GM21381 (cell line): ENCODE results near the gene TMEM139.
"Not testable (repeated sequence)": the region's sequence is repeated elsewhere in the genome, so short reads cannot be mapped to it uniquely, and the experiment has no call there.

ENCODE experiments used
- ATAC-seq: cut with Tn5 transposase; IDR thresholded peaks from one replicate; pipeline ENCODE4 v1.9.1; 2021; ENCODE audit warnings: mild to moderate bottlenecking, moderate library complexity; ENCODE audit not compliant: unreplicated experiment

Gene TMEM139

DNA sequence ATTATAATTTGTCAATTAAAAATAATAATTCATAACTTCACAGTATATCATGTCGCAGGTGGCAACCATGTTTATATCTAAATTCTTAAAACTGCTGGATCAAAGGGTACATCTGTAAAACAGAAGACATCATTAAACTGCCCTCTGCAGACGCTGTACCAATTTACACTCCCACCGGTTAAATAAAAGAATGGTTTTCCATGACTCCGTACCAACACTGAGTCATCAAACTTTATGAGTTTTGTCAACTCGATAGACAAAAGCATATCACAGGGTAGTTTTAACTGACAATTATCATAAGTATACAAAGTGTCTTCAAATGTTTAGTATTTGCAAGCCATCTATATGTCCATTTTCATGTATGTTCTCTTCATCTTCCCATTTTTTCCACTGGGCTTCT, 27.3 kb upstream of the TMEM139 start:
- no peak for ATAC-seq

DNA sequence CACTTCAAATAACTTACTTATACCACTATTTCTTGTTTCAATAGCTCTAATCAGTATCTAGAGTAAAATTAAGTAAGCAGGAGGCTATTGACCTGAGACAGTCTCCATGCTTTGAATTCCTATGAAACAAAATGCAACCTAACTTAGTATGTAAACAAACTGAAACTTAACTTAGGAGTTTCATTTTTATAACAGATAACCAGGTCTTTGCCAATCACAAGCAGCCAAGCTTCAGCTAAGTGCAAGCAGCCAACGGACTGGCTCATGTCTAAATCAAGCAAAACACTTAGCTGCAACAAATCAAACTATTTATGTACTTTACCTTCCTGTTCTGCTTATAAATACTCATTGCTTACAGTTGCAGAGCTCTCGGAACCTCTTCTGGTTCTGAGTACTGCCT, 25.9 kb upstream of the TMEM139 start:
- peak; percentile 36 for ATAC-seq

- ATAC-seq, result no peak
Observed at GRCh38 chr7:143259765-143260164, 25.0 kb upstream of the TMEM139 start.

DNA sequence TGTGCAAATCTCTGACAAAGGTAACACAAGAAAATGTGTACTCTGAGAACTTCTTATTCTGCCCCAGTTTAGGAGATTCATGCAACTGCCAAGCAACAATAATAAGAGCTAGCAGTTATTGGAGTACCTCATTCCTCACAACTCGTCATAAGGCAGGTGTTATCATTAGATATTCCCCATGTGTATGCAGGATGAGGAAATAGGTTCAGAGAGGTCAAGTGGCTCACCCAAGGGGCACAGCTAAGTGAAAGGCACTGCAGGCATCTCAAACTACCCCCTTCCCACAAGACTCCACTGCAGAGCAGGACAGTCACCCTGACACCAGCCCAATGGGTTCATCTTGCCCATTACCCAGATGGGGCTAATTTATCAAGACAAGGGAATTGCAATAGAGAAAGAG, 22.9 kb upstream of the TMEM139 start:
- no peak for ATAC-seq

- peak; percentile 98 for ATAC-seq
Observed at GRCh38 chr7:143263266-143264195, 21.2 kb upstream of the TMEM139 start, which contains the start of gene GSTK1. TSS of gene GSTK1 (plus strand) at chr7:143263441. CDS start at chr7:143263514, 73 bp downstream.

DNA sequence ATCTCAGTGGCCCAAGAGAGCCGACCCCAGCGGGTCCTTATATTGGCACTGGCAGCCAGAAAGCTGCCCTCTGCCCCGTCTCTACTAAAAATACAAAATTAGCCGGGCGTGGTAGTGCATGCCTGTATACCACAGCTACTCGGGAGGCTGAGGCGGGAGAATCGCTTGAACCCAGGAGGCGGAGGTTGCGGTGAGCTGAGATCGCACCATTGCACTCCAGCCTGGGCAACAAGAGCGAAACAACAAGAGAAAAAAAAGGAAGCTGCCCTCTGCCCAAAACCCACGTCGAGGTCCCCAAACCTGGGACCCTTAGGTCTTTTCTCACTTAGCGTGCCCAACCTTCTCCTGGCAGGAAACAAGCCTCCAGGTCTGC, 20.6 kb upstream of the TMEM139 start:
- ATAC-seq, result not testable (repeated sequence)

DNA sequence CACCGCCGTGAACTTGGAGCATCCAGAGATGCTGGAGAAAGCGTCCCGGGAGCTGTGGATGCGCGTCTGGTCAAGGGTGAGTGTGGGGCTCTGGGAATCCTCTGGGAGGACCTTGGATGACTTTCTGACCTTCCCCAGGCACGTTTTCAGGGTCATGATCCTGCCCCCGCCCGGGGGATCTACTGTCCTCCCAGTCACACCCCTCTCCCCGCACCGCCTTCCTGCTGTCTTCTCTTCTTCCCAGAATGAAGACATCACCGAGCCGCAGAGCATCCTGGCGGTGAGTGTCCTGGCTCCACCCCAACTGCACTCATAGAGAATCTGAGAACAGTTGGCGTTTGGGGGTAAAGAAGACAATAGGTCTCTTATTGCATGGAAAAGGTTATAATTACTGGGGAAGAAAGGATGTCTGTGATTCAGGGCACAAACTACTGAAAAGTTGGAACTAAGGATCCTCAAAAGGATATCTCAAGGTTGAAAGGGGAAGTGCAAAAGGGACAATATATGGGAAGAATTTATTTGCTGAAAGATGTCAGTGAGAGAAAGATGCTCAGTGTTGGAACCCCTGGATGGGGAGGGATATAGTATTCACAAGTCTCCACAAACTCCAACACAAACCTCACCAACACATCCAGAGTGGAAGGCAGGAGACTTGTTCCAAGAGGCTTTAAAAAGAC, 19.6 kb upstream of the TMEM139 start:
- no peak for ATAC-seq

- ATAC-seq, result no peak
Observed at GRCh38 chr7:143269251-143269650, 15.5 kb upstream of the TMEM139 start.

DNA sequence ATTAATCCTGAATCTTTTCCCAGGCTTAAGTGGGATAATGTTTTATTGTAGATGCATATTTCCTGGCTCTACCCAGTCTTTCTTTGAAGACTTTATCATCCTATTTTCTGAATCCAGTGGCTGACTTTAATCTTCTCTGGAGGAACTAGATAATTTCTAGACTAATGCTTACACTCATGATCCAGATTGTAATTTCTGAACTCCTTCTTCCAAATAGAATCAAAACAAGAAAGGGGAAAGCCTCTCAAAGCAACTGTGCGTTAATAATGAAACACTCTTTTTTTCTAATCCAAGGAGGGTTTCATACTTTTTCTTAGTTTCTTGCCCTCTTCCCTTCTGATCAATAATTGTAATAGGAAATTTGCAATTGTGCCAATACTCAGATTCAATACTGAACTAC, 13.5 kb upstream of the TMEM139 start:
- ATAC-seq, result no peak

- no peak for ATAC-seq
Observed at GRCh38 chr7:143272871-143273270, 11.9 kb upstream of the TMEM139 start.

DNA sequence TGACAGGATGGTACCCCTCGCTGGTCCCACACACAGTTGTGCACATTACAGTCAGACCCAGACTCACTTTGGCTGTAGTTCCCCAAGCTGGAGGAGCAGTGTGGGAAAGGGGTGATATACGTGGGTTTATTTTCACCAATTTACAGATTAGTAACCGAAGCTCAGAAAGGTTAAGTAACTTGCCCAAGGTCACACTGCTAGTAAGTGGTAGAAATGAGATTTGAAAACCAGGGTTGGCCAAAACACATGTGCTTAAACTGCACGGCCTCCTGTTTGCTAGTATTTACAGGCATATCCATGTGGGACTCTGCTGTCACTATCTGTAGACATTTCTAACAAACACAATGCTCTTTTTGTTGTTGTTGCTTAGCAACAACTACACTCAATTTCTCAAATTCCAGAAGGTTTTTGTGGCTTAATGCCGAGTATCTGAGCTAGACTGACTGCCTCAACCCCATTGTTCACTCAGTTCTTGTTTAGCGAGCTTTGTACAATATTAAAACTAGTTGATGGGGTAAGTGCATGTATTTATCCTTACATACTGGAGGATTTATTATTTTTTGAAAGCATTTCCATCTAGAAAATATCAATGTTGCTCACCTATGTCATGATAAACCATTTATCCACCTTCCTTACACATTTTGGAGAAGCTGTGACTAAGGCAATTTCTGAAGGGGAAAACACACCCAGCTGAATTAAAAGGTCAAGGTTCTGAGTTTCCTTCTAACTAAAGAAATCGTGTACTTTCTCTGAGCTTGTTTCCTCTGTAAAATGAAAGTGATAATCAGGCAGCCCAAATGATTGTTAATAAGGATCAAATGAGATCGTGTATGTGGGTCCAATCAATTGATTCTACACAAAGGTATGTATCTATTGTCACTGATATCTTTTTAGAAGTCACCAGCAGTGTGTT, 5.3 kb upstream of the TMEM139 start:
- ATAC-seq, result no peak

DNA sequence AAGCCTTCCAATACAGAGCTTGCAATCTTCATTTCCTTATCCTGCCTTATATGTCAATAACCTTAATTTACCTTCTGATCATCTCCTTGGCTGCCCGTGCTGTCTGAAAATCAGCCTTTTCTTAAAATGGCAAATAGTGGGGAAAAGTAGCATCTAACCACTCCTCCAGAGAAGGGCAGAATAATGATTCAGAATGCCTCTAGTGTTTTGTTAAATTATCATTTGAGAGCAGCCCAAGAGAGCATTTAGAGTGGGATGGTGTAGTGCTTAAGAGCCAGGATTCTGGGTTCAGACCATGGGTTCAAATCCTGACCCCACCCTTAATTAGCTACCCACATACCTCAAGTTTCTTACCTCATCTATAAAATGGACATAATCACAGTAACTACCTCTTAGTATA, 4.6 kb upstream of the TMEM139 start:
- no peak for ATAC-seq

GRCh38 chr7:143280566-143280965, 4.2 kb upstream of the TMEM139 start:
- ATAC-seq, result no peak

DNA sequence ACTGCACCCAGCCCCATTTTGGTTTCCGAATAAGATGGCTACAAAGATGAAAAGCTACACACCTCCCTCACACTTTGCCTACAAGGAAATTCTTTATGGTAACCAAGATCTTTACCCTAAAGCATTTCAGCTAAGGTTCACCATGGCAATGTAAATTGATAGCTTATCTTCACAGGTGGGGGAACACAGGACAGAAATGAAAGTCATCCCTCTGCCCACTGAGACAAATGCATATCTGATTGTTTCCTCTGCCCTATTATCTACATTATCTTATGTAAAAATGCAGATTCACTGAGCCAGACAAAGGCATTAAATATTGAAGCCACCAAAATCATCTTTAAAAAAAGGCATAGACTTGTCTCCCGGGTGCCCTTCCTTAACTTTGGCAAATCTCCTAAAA, 3.2 kb upstream of the TMEM139 start:
- ATAC-seq, result no peak

DNA sequence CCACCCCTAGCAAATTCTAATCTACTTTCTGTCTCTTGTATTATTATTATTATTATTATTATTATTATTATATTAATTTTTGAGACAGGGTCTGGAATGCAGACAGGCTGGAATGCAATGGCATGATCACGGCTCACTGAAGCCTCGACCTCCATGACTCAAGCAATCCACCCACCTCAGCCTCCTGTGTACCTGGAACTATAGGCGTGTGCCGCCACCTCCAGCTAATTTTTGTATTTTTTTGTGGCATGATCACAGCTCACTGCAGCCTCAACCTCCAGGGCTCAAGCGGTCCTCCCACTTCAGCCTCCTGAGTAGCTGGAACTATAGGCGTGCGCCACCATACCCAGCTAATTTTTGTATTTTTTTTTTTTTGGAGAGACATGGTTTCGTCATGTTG, 2.6 kb upstream of the TMEM139 start:
- ATAC-seq, result no peak

GRCh38 chr7:143283381-143283780, 1.4 kb upstream of the TMEM139 start:
- ATAC-seq, result no peak

DNA sequence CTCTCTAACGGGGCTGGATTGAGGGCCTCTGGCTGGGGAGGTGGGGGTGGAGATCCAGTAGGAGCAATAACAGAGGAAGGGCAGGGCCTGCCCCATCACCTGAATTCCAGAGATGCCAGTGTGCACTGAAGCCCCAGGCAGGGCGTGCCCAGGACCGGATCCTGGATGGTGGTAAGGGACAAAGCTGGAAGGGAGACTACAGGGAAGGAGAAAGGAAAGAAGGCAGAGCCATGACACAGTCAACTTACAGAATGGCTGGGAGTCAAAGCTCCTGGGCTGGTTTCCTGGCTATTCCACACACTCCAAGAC, 666 bp downstream of the TMEM139 start:
- ATAC-seq, result no peak

- ATAC-seq, result no peak
Observed at GRCh38 chr7:143285806-143286521, 1.2 kb downstream of the TMEM139 start.

DNA sequence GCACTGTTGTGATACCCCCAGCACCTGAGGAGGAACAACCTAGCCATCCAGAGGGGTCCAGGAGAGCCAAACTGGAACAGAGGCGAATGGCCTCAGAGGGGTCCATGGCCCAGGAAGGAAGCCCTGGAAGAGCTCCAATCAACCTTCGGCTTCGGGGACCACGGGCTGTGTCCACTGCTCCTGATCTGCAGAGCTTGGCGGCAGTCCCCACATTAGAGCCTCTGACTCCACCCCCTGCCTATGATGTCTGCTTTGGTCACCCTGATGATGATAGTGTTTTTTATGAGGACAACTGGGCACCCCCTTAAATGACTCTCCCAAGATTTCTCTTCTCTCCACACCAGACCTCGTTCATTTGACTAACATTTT, 1.7 kb downstream of the TMEM139 start:
- no peak for ATAC-seq

DNA sequence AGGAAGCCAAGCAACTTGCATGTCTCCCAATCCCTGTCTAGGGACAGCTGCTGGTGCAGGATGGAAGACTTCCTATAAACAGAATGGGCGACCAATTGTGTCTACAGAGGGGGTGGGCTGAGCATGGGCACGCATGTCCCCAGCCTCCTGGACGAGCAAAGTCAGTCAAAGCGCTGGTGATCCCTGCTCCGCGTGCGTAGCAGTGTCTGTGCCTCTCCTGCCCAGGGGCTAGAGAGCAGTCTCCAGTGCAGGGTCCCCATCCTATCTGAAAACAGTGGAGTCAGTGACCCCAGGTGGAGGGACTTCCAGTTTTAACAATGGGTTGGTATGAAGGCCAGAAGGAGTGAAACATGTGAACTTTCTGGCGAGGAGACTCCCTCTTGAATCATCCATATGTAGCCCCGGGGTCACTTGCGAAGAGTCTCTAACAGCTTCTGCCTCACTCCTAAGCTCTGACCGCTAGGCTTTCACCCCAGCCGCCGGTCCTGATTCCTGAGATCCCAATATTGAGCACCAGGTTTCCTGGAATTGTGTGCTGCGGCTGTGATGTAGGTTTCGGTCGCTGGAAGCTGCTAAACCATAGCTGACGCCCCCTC, 2.7 kb downstream of the TMEM139 start:
- no peak for ATAC-seq
